Parathyroid adenoma (tissue), 2 donors: ENCODE data around the gene ARFGEF2.

Experiments used
- H2AFZ ChIP-seq: fragments of 300-600 bp; sonication (generic); one replicate; pipeline ENCODE4 v1.7.0; 2017; ENCODE audit warnings: antibody characterized with exemption, mild to moderate bottlenecking
- H3K27ac ChIP-seq: fragments of 300-600 bp; sonication (generic); one replicate; pipeline ENCODE4 v1.7.0; 2017
- H3K27me3 ChIP-seq: fragments of 300-600 bp; sonication (generic); one replicate; pipeline ENCODE4 v1.7.0; 2017; ENCODE audit warnings: low read length; ENCODE audit not compliant: control insufficient read depth, insufficient read depth
- H3K36me3 ChIP-seq: fragments of 300-600 bp; sonication (generic); one replicate; pipeline ENCODE4 v1.7.0; 2017; ENCODE audit warnings: low read length; ENCODE audit not compliant: control insufficient read depth, insufficient read depth
- H3K4me1 ChIP-seq: fragments of 300-600 bp; sonication (generic); one replicate; pipeline ENCODE4 v1.7.0; 2017; ENCODE audit warnings: control low read depth
- H3K4me2 ChIP-seq: fragments of 300-600 bp; sonication (generic); one replicate; pipeline ENCODE4 v1.7.0; 2017; ENCODE audit warnings: low read length
- H3K4me3 ChIP-seq: fragments of 300-600 bp; sonication (generic); one replicate; pipeline ENCODE4 v1.7.0; 2017; ENCODE audit warnings: low read depth, low read length
- H3K79me2 ChIP-seq: fragments of 300-600 bp; sonication (generic); one replicate; pipeline ENCODE4 v1.7.0; 2017; ENCODE audit warnings: control low read depth
- H3K9ac ChIP-seq: fragments of 300-600 bp; sonication (generic); one replicate; pipeline ENCODE4 v1.7.0; 2017; ENCODE audit warnings: mild to moderate bottlenecking
- H3K9me3 ChIP-seq: fragments of 300-600 bp; sonication (generic); one replicate; pipeline ENCODE4 v1.7.0; 2017; ENCODE audit warnings: low read length; ENCODE audit not compliant: control insufficient read depth
- TF ChIP-seq, protein P1 (sequence below): fragments of 300-600 bp; sonication (generic); IDR thresholded peaks from one replicate; pipeline ENCODE4 v1.7.0; 2017; ENCODE audit warnings: antibody characterized with exemption, mild to moderate bottlenecking
- donor health status: primary hyperparathyroidism.

Gene ARFGEF2

DNA sequence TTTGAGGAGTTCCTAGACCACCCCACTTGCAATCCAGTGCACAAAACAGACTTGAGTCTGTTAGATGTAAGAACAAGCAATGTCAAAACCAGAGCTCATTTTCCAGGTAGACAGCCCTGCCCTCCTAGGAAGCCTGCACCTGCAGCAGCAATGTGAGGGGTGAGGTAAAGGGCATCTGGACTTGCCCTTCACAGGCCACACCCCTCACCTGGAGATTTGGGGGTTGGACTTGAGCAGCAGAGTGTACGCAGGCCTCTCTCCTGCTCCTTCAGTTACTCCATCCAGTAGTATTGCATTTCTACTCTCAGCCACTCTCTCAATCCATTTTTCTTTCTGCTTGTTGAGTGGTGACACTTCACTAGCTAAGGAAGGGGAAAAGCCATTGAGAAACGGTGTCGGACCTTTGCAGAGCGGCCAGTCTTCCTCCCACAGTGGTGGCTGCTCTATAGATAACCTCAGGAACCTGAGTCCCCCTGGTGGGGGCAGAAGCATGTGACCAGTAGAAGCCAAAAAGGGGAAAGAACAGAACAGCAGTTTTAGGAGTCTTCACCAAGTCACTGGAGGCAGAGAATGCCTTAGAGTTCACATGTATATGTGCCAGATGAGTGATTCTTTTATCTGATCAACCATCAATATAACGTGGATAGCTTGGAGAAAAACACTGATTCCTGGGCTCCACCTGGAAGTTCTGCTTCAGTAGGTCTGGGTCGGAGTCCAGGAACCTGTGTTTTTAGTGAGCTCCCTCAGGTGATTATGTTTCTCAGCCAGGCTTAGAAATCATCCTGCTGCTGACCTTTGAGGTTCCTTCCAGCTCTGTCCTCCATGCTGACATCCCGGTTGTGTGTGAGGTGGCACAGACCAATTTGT lies 28.0 kb downstream of the ARFGEF2 start:
- Histone ChIP-seq H3K79me2 (peaks cover 16% of the 10 kb centered on the region), H3K27me3 (no peaks in the 10 kb centered on the region), H3K4me3 (peak overlapping the region; percentile 36), H3K4me1 (peaks cover 21% of the 10 kb centered on the region), H3K27ac (peak overlapping the region; percentile 81), H2AFZ (peak overlapping the region; percentile 22), H3K36me3 (no peaks in the 10 kb centered on the region), H3K9ac (no peak overlapping the region), H3K9me3 (no peaks in the 10 kb centered on the region), H3K4me2 (peak overlapping the region; percentile 48)
- TF ChIP-seq, protein P1, sequence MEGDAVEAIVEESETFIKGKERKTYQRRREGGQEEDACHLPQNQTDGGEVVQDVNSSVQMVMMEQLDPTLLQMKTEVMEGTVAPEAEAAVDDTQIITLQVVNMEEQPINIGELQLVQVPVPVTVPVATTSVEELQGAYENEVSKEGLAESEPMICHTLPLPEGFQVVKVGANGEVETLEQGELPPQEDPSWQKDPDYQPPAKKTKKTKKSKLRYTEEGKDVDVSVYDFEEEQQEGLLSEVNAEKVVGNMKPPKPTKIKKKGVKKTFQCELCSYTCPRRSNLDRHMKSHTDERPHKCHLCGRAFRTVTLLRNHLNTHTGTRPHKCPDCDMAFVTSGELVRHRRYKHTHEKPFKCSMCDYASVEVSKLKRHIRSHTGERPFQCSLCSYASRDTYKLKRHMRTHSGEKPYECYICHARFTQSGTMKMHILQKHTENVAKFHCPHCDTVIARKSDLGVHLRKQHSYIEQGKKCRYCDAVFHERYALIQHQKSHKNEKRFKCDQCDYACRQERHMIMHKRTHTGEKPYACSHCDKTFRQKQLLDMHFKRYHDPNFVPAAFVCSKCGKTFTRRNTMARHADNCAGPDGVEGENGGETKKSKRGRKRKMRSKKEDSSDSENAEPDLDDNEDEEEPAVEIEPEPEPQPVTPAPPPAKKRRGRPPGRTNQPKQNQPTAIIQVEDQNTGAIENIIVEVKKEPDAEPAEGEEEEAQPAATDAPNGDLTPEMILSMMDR: no peak

DNA sequence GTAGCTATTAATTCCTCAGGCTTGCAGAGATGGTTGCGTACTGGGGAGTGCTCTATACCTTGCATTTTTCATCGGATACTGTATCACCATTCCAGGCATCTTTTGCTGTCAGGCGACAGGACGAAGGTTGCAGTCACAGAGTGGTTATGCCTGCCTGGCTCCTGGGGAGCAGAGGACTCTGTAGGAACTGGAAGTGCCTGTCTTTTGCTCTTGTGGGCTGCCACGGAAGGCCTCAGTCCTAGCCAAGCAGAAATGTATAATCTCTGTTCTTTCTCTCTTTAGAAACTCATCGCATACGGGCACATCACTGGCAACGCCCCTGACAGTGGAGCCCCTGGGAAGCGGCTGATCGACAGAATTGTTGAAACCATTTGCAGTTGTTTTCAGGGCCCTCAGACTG lies 29.5 kb downstream of the ARFGEF2 start:
- no peak overlapping the region for H3K9ac ChIP-seq
- H3K4me3 ChIP-seq: no peak overlapping the region
- peaks cover 19% of the 10 kb centered on the region for H3K79me2 ChIP-seq
- TF ChIP-seq, protein P1: no peak
- no peaks in the 10 kb centered on the region for H3K36me3 ChIP-seq
- H3K4me1 ChIP-seq: peaks cover 17% of the 10 kb centered on the region
- H3K9me3 ChIP-seq: no peaks in the 10 kb centered on the region
- H3K27me3 ChIP-seq: no peaks in the 10 kb centered on the region
- H3K27ac ChIP-seq: peak overlapping the region; percentile 87
- H3K4me2 ChIP-seq: peak overlapping the region; percentile 20
- no peak overlapping the region for H2AFZ ChIP-seq

DNA sequence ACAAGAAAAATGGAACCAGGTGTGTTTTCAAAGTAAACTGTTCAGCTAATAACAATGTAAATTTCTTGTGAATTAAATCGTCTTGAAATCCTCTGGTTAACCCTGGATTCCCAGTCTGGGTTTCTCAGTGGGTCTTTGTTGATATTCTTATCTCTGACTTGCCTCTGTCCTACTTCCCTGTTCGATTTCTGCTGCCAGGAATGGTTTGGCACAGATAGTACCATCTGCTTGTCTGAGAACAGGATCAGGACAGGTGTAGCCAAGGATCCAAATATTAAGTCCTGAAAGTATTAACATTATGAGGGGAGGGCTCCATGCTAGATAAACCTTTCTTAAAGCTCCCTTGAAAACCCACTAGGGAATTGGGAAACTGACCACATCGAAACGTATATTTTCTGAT lies 30.1 kb downstream of the ARFGEF2 start:
- Histone ChIP-seq H3K79me2 (peaks cover 22% of the 10 kb centered on the region), H3K4me3 (no peak overlapping the region), H3K4me1 (peaks cover 17% of the 10 kb centered on the region), H3K36me3 (no peaks in the 10 kb centered on the region), H3K27me3 (no peaks in the 10 kb centered on the region), H3K4me2 (peak overlapping the region; percentile 39), H3K27ac (peak overlapping the region; percentile 87), H3K9me3 (no peaks in the 10 kb centered on the region), H2AFZ (no peak overlapping the region), H3K9ac (no peak overlapping the region)
- TF ChIP-seq, protein P1: no peak

DNA sequence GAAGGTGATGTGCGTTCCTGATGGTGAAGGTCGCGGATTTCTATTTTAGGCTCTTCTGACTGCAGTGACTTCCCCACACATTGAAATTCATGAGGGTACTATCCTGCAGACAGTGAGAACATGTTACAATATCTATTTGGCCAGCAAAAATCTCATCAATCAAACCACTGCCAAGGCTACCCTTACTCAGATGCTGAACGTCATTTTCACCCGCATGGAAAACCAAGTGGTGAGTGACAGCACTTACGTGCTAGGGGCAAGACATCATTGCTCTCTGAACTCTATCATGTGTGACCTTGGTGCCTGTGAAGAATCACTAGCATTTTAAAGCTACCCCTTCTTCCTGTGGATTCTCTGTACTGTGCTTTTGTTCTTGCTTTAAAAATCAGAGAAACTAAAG lies 31.1 kb downstream of the ARFGEF2 start:
- Histone ChIP-seq H2AFZ (no peak overlapping the region), H3K27ac (peak overlapping the region; percentile 87), H3K27me3 (no peaks in the 10 kb centered on the region), H3K9me3 (no peaks in the 10 kb centered on the region), H3K9ac (no peak overlapping the region), H3K79me2 (peaks cover 15% of the 10 kb centered on the region), H3K4me2 (peak overlapping the region; percentile 39), H3K4me3 (no peak overlapping the region), H3K4me1 (peaks cover 17% of the 10 kb centered on the region), H3K36me3 (no peaks in the 10 kb centered on the region)
- TF ChIP-seq, protein P1: no peak

DNA sequence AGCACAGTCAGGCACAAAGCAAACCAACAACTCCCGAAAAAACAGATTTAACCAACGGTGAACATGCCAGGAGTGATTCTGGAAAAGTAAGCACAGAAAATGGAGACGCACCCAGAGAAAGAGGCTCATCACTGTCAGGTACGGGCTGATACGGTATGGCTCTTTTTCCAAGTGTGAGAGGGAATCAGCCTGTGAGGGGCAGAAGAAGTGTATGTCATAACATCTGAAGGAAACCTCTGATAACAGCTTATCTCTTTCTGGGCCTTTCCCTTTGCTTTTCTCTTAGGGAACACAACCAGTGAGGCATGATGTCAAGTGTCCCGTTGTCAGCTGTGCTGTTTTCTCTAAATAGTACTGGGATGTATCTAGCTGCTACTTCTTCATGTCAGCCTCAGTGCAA lies 32.1 kb downstream of the ARFGEF2 start:
- Histone ChIP-seq H3K9ac (no peak overlapping the region), H3K27ac (peak overlapping the region; percentile 87), H3K36me3 (no peaks in the 10 kb centered on the region), H3K9me3 (no peaks in the 10 kb centered on the region), H3K4me2 (no peak overlapping the region), H3K4me1 (peaks cover 17% of the 10 kb centered on the region), H3K79me2 (peaks cover 16% of the 10 kb centered on the region), H2AFZ (no peak overlapping the region), H3K4me3 (no peak overlapping the region), H3K27me3 (no peaks in the 10 kb centered on the region)
- TF ChIP-seq, protein P1: no peak
